Tongue (tissue), 3 donors: ENCODE measurements around the gene PGM1. TPM values are rescaled to one million over a fixed set of nuclear protein-coding genes. Genes with fewer than 3 reads are reported as not detected.

Experiments
- DNase-seq: peaks from one replicate; pipeline ENCODE4 v3.0.0-alpha.2; 2015
- small RNA-seq: library from RNA; depleted of rRNA; stranded (forward); fragments of <200 nt; gene quantifications from one replicate; pipeline ENCODE3, GENCODE V24; 2014; ENCODE audit warnings: low replicate concordance
- total RNA-seq: library from RNA; depleted of rRNA; stranded (reverse); fragments of >200 nt; gene quantifications from one replicate; pipeline ENCODE4 v1.2.3, GENCODE V29; 2014

Gene PGM1
- total RNA-seq, 1 donor from 2014 or later, result 152 TPM

DNA sequence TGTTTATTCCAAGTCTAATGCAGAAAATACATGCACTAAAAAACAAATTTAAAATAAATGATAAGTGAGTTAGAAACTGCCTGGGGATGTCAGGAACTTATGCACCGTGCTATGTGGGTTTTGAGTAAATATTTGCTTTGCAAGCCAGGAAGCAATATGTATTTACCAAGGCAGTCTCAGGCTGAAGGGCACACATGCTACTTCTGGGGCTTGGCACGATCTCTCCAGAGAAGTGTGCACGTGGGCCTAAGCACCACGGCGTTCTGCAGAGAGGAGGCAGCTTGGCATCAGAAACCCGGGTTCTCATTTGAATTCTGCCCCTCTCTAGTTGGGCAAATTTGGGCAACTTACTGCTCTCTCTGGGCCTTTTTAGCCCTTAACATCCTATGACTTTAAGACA, 108.0 kb downstream of the PGM1 start:
- no peak for DNase-seq

DNA sequence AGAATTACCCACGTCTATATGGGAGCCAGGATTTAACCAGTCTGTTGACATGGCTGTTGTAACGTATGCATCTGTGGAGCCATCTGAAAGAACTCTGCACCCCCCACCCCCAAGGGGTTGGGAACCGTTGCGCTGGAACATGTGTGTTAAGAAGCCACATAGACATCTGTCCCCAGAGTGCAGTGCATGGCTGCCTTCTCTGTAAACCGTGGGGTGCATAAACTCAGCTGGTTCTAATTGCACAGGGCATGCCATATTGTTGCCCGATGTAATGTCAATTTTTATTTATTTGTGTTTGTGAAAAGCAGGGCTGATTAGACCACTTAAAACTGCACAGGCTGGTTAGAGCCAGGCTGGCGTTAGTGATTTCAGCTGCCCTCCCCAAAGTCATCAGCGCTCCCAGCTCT, 110.5 kb downstream of the PGM1 start:
- DNase-seq, result no peak

DNA sequence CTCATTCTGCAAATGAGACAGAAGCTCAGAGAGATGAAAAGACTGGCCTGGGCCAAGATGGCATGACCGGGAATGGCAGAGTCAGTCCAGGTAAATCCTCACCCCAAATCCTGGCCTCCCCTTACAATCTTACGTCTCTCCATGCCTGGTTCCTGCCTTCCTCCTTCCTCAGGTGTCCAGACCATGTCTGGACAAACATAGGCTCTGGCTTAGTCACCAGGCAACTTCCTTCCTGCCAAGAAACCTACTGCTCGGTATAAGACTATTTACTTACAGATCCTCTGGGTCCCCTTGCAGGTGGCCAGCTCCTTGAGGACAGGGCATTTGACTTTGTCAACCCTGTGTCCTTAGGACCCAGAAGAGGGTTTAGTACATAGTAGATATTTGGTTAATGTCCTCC, 111.2 kb downstream of the PGM1 start:
- no peak for DNase-seq

DNA sequence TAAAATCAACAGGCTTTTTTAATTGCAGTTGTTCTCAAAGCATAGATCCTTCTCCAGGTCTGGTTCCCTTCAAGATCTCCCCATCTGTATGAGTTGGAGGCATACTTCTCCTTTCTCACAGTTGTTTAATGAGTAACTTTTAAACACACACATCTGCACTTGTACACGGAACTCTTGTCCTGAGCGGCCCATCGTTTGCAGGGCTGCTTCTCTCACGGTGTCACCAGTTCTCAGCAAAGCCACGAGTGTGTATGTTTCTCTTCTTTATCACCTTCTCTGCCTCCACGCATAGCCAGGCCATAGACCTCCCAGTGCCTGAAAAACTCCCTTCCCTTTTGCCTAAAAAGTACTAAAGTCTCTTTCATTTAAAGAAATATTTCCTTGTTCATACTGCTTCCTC, 111.9 kb downstream of the PGM1 start:
- DNase-seq, result no peak

DNA sequence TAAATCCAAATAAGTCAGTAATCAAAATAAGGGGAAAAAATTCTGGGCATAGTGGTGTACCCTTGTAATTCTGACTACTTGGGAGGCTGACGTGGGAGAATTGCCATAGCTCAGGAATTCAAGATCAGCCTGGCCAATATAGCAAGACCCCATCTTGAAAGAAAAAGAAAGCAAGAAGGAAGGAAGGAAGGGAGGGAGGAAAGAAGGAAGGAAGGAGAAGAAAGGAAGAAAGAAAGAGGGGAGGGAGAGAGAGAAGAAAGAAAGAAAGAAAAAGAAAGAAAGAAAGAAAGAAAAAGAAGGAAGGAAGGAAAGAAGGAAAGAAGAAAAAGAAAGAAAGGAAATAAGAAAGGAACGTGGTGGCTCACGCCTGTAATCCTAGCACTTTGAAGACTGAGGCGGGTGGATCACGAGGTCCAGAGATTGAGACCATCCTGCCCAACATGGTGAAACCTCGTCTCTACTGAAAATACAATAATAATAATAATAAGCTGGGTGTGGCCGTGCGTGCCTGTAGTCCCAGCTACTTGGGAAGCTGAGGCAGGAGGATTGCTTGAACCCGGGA, 116.1 kb downstream of the PGM1 start:
- no peak for DNase-seq

Small RNA genes lying within 50 kb of the gene (small RNA-seq; reads per million reads assigned to genes)
- not detected for gene RF02105
- not detected for gene RF02106
- not detected for gene RF02107
- gene RF02108, result not detected
- not detected for gene RF02109
- not detected for gene RF02110

Other genes starting within 250 kb of the PGM1 start
- 21.1 TPM for gene ALG6, start 225.8 kb upstream of the PGM1 start, total RNA-seq
- 16.1 TPM for gene ITGB3BP, start 70.2 kb upstream of the PGM1 start, total RNA-seq
- 17.7 TPM for gene EFCAB7, start 69.9 kb upstream of the PGM1 start, total RNA-seq
- gene ROR1, start 180.6 kb downstream of the PGM1 start, total RNA-seq, result 13.6 TPM